H1 (cell line): ENCODE measurements around the gene SURF2.

Source experiments
- CTCF ChIP-seq, 3 experiments: IDR thresholded peaks; 1 replicate in 2 of 3; 2 replicates in 1 of 3; pipeline versions ENCODE4 v1.5.1 to v1.6.1; 2011; ENCODE audit warnings: low read length in 3 of 3, mild to moderate bottlenecking in 3 of 3, inconsistent platforms in 2 of 3, low read depth in 1 of 3, moderate library complexity in 1 of 3; ENCODE audit not compliant: insufficient read depth in 1 of 3; ENCODE audit errors: control extremely low read depth in 1 of 3
- EP300 ChIP-seq, 2 experiments: IDR thresholded peaks; 1 replicate in 1 of 2; 2 replicates in 1 of 2; pipeline ENCODE4 v1.6.1; 2011 to 2012; ENCODE audit warnings: low read depth in 2 of 2, low read length in 2 of 2, mild to moderate bottlenecking in 2 of 2, borderline replicate concordance in 1 of 2, inconsistent platforms in 1 of 2, moderate library complexity in 1 of 2
- FOSL1 ChIP-seq: IDR thresholded peaks from 2 replicates; pipeline ENCODE4 v1.6.1; 2011; ENCODE audit warnings: mild to moderate bottlenecking, low read depth, low read length, moderate library complexity; ENCODE audit not compliant: insufficient read depth
- JUN ChIP-seq: IDR thresholded peaks from 2 replicates; pipeline ENCODE4 v1.6.1; 2011; ENCODE audit warnings: low read depth, mild to moderate bottlenecking, improper control_type of control experiment, low read length
- KDM1A ChIP-seq: fragments of 200-600, 300-600 bp; sonication (generic); IDR thresholded peaks from 2 replicates; pipeline ENCODE4 v1.7.1; 2016; ENCODE audit warnings: mild to moderate bottlenecking, low read length, borderline replicate concordance
- NRF1 ChIP-seq: IDR thresholded peaks from 2 replicates; pipeline ENCODE4 v1.6.1; 2011; ENCODE audit warnings: mild to moderate bottlenecking, low read depth, low read length, improper control_type of control experiment
- POLR2AphosphoS5 ChIP-seq: IDR thresholded peaks from 2 replicates; pipeline ENCODE4 v1.6.1; 2011; ENCODE audit warnings: low read depth, low read length
- RFX5 ChIP-seq: IDR thresholded peaks from 2 replicates; pipeline ENCODE4 v1.6.1; 2011; ENCODE audit warnings: low read depth, low read length, improper control_type of control experiment, borderline replicate concordance
- SP1 ChIP-seq: IDR thresholded peaks from 2 replicates; pipeline ENCODE4 v1.6.1; 2011; ENCODE audit warnings: low read depth, low read length
- TAF1 ChIP-seq: IDR thresholded peaks from 2 replicates; pipeline ENCODE4 v1.6.1; 2011; ENCODE audit warnings: mild to moderate bottlenecking, low read depth, low read length

GRCh38 chr9:133387680-133388079 is 31.3 kb downstream of the SURF2 start:
- TF ChIP-seq CTCF (IDR thresholded peaks at IDR 0.05; ENCODE audit: control extremely low read depth in 1 of 3, insufficient read depth in 1 of 3, low read depth in 1 of 3, low read length in 3 of 3): no peak
- TF ChIP-seq RFX5: no peak
- TF ChIP-seq POLR2AphosphoS5: no peak
- no peak for TF ChIP-seq FOSL1
- no peak for TF ChIP-seq NRF1
- TF ChIP-seq KDM1A: no peak
- TF ChIP-seq EP300 (IDR thresholded peaks at IDR 0.05; ENCODE audit: borderline replicate concordance in 1 of 2, low read depth in 2 of 2, low read length in 2 of 2): no peak
- no peak for TF ChIP-seq JUN
- no peak for TF ChIP-seq SP1
- no peak for TF ChIP-seq TAF1
